Stimulated activated CD8-positive, alpha-beta memory T cell treated with anti-CD3 and anti-CD28 coated beads, Interleukin-4, amount 100 ng/mL, for 24 hours (primary cell): ENCODE measurements around the gene DZIP1L.
"Not testable (repeated sequence)": the region's sequence is repeated elsewhere in the genome, so short reads cannot be mapped to it uniquely, and the experiment has no call there.

Source experiments
- DNase-seq: peaks from one replicate; pipeline ENCODE4 v3.0.0-alpha.2; 2020; ENCODE audit warnings: low read depth

DZIP1L gene

GRCh38 chr3:138114988-138115971, at the start of gene DZIP1L:
Gene DZIP1L, minus strand, starts transcription at chr3:138115608. Its CDS starts 11,637 bp downstream, at chr3:138103971.
- DNase-seq, result peak; percentile 13

DNA sequence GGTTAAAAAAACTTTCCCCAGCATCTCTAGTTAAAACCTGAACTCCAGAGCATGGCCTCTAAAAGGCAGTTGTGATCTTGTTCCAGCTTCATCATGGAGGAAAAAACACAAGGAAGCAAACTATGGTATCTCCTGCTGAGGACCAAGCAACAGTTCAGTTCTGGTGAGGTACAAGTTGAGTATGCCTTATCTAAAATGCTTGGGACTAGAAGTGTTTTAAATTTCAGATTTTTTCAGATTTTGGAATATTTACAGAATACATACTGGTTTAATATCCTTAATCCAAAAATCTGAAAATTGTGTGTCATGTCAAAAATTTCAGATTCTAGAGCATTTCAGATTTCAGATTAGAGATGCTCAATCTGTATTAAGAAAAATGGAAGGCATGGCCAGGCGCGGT, 49.7 kb upstream of the DZIP1L start:
- no peak for DNase-seq

DNA sequence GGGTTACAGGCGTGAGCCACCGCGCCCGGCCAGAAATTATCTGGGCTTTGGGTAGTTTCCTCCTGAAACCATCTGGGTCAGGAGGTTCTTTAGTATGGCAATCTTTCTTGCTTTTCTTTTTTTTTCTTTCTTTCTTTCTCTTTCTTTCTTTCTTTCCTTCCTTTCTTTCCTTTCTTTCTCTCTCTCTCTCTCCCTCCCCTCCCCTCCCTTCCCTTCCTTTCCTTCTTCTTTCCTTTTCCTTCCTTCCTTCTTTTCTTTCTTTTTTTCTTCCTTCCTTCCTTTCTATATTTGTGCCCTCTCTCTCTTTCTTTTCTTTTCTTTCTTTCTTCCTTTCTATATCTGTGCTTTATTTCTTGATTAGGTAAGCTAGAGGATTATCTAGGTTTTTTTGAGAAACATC, 42.3 kb upstream of the DZIP1L start:
- DNase-seq, result no peak

- no peak for DNase-seq
These were observed 39.1 kb upstream of the DZIP1L start for GRCh38 chr3:138154534-138154933.

DNA sequence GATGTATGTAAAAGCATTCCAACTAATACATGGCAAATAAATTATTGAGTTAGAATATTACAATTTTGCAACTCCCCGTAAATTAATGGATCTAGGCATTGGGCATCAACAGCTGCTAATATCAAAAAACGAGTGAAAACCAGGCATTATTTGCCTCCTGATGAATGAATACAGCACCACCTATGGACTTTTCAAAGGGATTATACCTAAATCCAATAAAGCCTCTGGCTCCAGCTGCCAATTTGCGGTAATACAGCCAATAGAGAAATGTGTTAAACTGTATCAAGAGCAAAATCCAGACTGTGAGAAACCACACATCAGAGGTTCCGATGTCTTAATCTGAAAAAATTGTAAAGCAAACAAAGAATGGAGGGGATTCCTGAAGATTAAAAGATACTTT, 33.1 kb upstream of the DZIP1L start:
- no peak for DNase-seq

- not testable (repeated sequence) for DNase-seq
These were observed 26.8 kb upstream of the DZIP1L start for GRCh38 chr3:138142181-138142580.

DNA sequence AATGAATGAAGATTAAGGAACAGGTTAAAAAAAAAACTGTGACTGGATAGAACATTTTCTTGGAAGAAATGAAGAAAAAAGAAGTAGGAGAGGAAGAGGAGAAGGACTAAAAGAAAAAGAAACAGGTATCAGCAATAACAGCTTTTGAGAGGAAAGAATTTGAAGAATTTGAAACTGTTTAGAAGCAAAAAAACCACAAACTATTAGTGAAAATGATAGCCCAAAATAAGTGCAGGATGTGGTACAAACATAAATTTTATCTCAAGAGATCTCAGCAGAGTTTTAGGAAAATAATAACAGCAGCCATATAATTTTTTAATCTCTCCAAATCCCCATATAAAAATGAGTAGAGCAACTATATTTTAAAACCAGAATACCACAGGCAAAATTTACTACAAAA, 25.5 kb upstream of the DZIP1L start:
- no peak for DNase-seq

- DNase-seq, result no peak
These were observed 24.3 kb upstream of the DZIP1L start for GRCh38 chr3:138139691-138140090.

DNA sequence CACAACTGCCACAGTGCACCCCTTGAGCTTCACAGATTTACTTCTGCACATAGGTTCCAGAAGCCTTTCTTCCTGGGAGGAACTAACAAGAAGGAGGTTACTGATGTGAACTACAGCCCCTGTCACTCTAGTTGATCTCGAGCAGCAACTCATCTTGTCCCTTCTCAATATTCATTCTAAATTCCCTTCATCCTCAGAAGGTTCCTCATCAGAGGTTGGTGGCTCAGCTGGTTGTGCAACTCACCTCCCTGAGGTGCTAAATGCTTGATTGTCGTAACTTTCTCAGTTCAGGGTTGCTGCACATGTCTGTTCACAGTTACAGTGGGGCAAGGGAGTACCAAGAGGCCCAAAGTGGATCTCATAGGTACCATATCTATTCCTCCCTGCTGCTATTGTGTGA, 22.5 kb upstream of the DZIP1L start:
- DNase-seq, result no peak

GRCh38 chr3:138136201-138136600, 20.8 kb upstream of the DZIP1L start:
- no peak for DNase-seq

DNA sequence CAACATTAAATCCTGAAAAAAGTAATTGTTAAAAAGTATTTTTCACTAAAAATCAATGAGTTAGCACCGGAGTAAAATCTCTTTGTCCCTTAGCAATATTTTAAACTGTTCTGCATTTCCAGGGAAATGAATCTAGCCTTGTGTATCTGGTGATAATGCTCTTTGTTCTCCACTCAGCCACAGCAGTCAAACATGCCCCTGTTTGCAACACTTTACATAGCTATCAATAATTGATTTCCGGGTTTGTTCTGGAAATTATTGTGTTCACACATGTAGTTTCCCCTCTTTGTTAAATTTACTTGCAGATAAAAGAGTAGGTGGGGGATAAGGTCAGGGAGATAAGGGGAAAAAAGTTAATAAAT, 20.4 kb upstream of the DZIP1L start:
- no peak for DNase-seq

- no peak for DNase-seq
These were observed 19.9 kb upstream of the DZIP1L start for GRCh38 chr3:138135146-138135832.

- no peak for DNase-seq
These were observed 16.8 kb upstream of the DZIP1L start, which contains the start of gene A4GNT for GRCh38 chr3:138132239-138132638. Gene A4GNT, minus strand, starts transcription at chr3:138132390. Its CDS starts 1,134 bp downstream, at chr3:138131256.

DNA sequence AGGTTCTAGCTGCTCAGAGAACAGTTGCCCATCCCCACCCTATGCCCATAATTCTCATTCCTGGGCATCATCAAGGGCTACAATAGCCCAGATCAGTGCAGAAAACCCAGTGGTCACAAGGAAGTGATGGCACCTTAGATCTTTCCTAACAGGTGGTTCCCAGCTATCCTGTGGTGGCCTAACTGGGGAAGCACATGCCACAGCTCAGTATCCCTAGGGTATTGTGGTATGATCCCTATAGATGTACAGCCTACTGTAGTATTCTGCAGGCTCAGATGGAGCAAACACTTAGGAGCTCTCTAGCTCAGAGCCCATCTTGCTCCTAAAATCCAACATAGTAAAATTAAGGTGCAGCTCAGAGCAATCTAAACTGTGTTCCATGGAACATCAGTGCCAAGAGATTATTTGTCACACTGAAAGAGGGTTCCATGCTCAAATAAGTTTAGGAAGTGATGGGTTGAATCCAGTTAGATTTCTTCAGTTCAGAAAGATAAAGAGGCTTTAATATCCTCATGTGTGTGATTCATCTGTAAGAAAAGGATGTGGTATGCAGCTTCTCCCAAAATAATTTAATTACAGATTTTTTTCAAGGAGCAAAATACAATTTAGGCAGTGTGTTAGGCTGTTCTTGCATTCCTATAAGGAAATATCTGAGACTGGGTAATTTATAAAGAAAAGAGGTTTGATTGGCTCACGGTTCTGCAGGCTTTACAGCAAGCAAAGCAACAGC, 12.4 kb upstream of the DZIP1L start:
- no peak for DNase-seq

- no peak for DNase-seq
These were observed 10.3 kb upstream of the DZIP1L start for GRCh38 chr3:138125548-138126221.

DNA sequence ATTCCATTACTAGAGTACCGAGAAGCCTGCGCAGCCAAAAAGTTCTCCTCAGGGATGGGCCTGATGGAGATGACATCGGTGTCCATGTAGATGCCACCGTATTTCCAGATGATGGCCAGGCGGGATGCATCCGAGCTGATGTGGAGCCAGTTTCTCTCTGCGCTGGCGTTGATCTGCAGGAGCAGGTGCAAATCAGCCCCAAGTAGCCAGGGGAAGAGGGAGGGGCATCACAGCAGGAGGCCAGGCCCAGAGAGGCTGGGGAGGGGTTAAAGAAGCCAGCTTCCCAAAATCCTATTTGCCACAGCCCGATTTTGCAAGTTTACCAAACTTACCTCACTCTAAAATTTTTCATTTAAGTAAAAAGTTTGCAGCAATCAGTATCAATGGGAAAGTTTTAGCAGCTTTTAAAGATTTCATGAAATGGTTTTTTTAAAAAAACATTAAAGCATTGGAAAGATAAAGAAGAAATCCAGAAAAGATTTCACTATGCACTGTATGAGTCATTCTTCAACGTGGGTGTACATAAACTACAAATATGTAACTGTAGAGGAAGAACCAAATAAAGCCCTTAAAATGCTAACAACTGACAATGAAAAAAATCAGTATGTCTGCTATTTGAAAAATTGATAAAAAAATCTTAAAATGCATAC, 9.4 kb upstream of the DZIP1L start:
- DNase-seq, result no peak

GRCh38 chr3:138124188-138124587, 8.8 kb upstream of the DZIP1L start:
- no peak for DNase-seq

GRCh38 chr3:138119423-138119766, 4.0 kb upstream of the DZIP1L start:
- no peak for DNase-seq

GRCh38 chr3:138118612-138119422, 3.4 kb upstream of the DZIP1L start:
- peak; percentile 41 for DNase-seq

GRCh38 chr3:138114431-138114918, 933 bp downstream of the DZIP1L start:
- no peak for DNase-seq
